ENCODE results near the gene SYNDIG1L. TPM values are rescaled to one million over a fixed set of nuclear protein-coding genes. Genes with fewer than 3 reads are reported as not detected.

The SYNDIG1L gene
- total RNA-seq, 2 experiments from 2014 or later, result not detected

DNA sequence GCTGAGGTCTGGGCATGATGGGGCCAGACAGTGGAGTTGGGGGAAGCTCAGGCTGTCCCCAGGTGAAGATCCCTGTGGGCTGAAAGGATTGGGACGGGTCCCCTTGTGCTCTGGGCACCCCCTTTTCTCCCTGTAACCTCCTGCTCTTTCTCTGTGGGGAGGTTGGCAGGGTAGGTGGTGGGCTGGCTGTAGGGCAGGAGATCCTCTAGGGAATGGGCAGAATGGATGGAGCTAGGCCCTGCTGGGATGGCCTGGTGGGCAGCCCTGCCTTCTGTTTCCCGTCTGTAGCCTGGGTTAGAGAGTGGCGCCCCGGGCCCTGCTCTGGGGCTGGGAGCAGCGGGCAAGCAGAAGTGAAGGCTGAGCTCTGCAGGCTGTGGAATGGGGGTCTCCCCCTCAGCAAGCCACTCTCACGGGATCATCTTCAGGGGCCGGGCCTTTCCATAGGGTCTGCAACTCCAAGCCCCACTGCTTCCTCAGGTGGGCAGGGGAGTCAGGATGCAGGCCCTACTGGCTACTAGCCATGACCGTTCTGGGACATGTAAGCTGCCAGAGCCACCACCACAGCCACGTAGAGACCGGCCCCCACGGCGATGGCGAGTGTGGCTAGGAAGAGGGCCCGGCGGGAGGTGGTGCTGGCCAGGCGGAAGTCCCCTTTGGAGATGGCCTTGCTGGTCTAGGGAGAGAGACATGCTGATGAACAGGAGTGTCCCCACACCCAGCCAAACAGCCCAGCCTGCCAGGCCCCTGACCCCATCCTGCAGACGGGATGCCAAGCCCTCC lies 18.8 kb downstream of the SYNDIG1L start:
- Mint-ChIP-seq H3K4me3 (no peak overlapping the region), H3K4me1 (peaks cover 9% of the 10 kb centered on the region), H3K9me3 (no peaks in the 10 kb centered on the region), H3K36me3 (ENCODE audit: low read depth) (no peaks in the 10 kb centered on the region), H3K27me3 (no peaks in the 10 kb centered on the region), H3K27ac (no peak overlapping the region)
- CTCF ChIA-PET, result no interaction called here
- POLR2A ChIA-PET, result no interaction called here
- no peak for DNase-seq

- Mint-ChIP-seq H3K4me1 (peaks cover 24% of the 10 kb centered on the region), H3K27me3 (no peaks in the 10 kb centered on the region), H3K36me3 (ENCODE audit: low read depth) (no peaks in the 10 kb centered on the region), H3K4me3 (no peak overlapping the region), H3K9me3 (no peaks in the 10 kb centered on the region), H3K27ac (no peak overlapping the region)
- DNase-seq, result no peak
- ChIA-PET CTCF (no interaction called here), POLR2A (interaction anchor here (0.8 kb wide), 1 partner anchor 127 kb away, joined by 3 read pairs; no protein-coding TSS in a partner anchor)
These were observed 20.3 kb downstream of the SYNDIG1L start for GRCh38 chr14:74405663-74406062.

DNA sequence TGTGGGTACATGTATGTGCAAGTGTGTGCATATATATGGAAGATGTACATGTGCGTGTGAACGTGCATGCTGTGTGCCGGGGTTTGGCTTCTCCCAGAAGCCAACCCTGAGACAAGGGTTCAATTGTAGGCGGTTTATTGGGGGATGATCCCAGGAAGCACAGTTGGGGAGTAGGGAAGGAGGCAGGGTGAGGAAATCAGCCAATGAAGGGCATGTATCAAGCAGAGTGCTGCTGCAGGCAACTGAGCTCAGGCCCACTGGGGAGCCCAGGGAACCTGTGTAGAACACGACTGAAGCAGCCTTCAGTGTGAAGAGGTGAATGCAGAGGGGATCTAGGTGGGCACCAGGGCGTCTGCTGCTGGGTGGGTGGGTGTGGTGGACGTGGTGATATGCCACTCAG lies 21.6 kb downstream of the SYNDIG1L start:
- H3K4me1 Mint-ChIP-seq, result peaks cover 30% of the 10 kb centered on the region
- ChIA-PET POLR2A (no interaction called here), CTCF (interaction anchor here (1.1 kb wide), 1 partner anchor 61 kb away, joined by 3 read pairs; no protein-coding TSS in a partner anchor)
- no peak overlapping the region for H3K27ac Mint-ChIP-seq
- H3K9me3 Mint-ChIP-seq, result no peaks in the 10 kb centered on the region
- no peak for DNase-seq
- no peaks in the 10 kb centered on the region for H3K36me3 Mint-ChIP-seq (ENCODE audit: low read depth)
- H3K27me3 Mint-ChIP-seq, result peaks cover under 1% of the 10 kb centered on the region
- no peak overlapping the region for H3K4me3 Mint-ChIP-seq

GRCh38 chr14:74403619-74404417 lies 22.2 kb downstream of the SYNDIG1L start:
- H3K4me1 Mint-ChIP-seq, result peaks cover 30% of the 10 kb centered on the region
- H3K9me3 Mint-ChIP-seq, result no peaks in the 10 kb centered on the region
- peaks cover 3% of the 10 kb centered on the region for H3K27me3 Mint-ChIP-seq
- ChIA-PET POLR2A (no interaction called here), CTCF (interaction anchor here (1.1 kb wide), 1 partner anchor 62 kb away, joined by 3 read pairs; no protein-coding TSS in a partner anchor)
- no peaks in the 10 kb centered on the region for H3K36me3 Mint-ChIP-seq (ENCODE audit: low read depth)
- DNase-seq, result no peak
- no peak overlapping the region for H3K4me3 Mint-ChIP-seq
- H3K27ac Mint-ChIP-seq, result no peak overlapping the region

GRCh38 chr14:74402401-74403251 lies 23.4 kb downstream of the SYNDIG1L start:
- Mint-ChIP-seq H3K4me1 (peaks cover 30% of the 10 kb centered on the region), H3K9me3 (no peaks in the 10 kb centered on the region), H3K27me3 (peaks cover 7% of the 10 kb centered on the region), H3K27ac (peak overlapping the region; percentile 92), H3K36me3 (ENCODE audit: low read depth) (no peaks in the 10 kb centered on the region), H3K4me3 (no peak overlapping the region)
- ChIA-PET POLR2A (no interaction called here), CTCF (no interaction called here)
- DNase-seq, result no peak

DNA sequence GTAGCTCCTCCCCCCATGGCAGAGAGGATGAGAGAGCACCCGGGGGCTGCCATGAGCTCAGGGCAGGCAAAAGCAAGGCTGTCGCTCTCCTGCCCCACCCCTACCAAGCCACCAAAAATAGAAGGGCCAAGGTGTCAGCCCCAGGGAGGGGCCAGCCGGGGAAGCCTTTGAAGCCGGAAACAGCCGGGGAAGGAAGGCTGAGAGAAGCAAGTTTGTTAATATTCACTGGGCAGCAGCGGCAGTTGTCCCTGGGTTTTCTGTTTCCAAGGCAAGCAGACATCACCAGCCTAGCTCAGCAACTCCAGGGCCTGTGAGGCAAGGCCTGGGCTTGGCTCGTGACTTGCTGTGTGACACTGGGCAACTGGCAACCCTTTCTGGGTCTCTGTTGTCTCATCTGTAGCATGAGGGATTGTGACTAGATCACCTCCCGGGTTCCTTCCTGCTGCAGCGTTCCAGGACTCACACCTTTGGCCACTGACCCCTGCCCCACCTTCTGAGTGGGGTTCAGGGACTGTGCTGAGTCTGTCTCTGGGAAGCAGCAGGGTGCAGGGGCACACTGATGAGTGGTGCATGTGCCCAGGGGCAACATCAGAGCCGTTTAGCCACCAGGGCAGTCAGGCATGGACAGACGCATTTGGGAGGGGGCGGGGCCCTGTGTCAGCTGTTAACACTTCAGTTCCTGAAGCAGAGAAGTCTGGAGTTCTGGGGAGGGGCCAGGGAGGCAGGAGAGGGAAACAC lies 24.3 kb downstream of the SYNDIG1L start:
- Mint-ChIP-seq H3K36me3 (ENCODE audit: low read depth) (no peaks in the 10 kb centered on the region), H3K27ac (peak overlapping the region; percentile 92), H3K4me3 (peak overlapping the region; percentile 49), H3K4me1 (peaks cover 30% of the 10 kb centered on the region), H3K27me3 (peaks cover 12% of the 10 kb centered on the region), H3K9me3 (no peaks in the 10 kb centered on the region)
- ChIA-PET CTCF (interaction anchor here (0.9 kb wide), 1 partner anchor 9 kb away, joined by 3 read pairs; no protein-coding TSS in a partner anchor), POLR2A (no interaction called here)
- peak; percentile 80 for DNase-seq

- CTCF ChIA-PET, result interaction anchor here (0.9 kb wide), 1 partner anchor 8 kb away, joined by 3 read pairs; no protein-coding TSS in a partner anchor
- Mint-ChIP-seq H3K4me3 (peak overlapping the region; percentile 49), H3K36me3 (ENCODE audit: low read depth) (no peaks in the 10 kb centered on the region), H3K4me1 (peaks cover 30% of the 10 kb centered on the region), H3K27ac (peak overlapping the region; percentile 92), H3K9me3 (no peaks in the 10 kb centered on the region), H3K27me3 (peaks cover 17% of the 10 kb centered on the region)
- POLR2A ChIA-PET, result no interaction called here
- DNase-seq, result no peak
These were observed 25.0 kb downstream of the SYNDIG1L start for GRCh38 chr14:74400919-74401503.

- ChIA-PET CTCF (interaction anchor here (1.3 kb wide), 1 partner anchor 10 kb away, joined by 3 read pairs; no protein-coding TSS in a partner anchor), POLR2A (no interaction called here)
- H3K9me3 Mint-ChIP-seq, result no peaks in the 10 kb centered on the region
- no peak for DNase-seq
- H3K27me3 Mint-ChIP-seq, result peaks cover 17% of the 10 kb centered on the region
- no peak overlapping the region for H3K4me3 Mint-ChIP-seq
- no peak overlapping the region for H3K27ac Mint-ChIP-seq
- H3K36me3 Mint-ChIP-seq (ENCODE audit: low read depth), result no peaks in the 10 kb centered on the region
- peaks cover 30% of the 10 kb centered on the region for H3K4me1 Mint-ChIP-seq
These were observed 25.9 kb downstream of the SYNDIG1L start for GRCh38 chr14:74400031-74400685.

DNA sequence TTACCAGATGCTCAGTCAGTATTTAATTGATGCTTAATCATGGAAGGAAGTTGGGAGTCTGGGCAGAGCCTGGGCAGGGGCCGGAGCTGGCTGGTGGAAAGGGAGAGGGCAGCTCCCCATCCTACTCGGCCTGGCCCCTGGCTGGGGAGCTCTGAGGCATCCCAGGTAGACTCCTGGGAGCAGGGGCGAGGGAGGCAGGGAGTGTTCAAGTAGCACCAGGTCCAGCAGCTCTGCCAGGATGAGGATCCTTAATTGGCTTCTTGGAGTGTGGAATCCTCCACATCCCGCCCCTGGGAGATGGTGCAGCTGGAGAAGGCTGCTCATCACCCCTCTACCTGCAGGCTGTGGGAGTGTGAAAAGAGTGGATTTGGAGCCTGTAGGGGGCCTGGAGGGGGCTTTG lies 30.9 kb downstream of the SYNDIG1L start:
- no peak for DNase-seq
- H3K9me3 Mint-ChIP-seq, result no peaks in the 10 kb centered on the region
- ChIA-PET CTCF (no interaction called here), POLR2A (no interaction called here)
- H3K27me3 Mint-ChIP-seq, result peaks cover 17% of the 10 kb centered on the region
- no peak overlapping the region for H3K4me3 Mint-ChIP-seq
- H3K4me1 Mint-ChIP-seq, result no peaks in the 10 kb centered on the region
- H3K27ac Mint-ChIP-seq, result no peak overlapping the region
- H3K36me3 Mint-ChIP-seq (ENCODE audit: low read depth), result no peaks in the 10 kb centered on the region

DNA sequence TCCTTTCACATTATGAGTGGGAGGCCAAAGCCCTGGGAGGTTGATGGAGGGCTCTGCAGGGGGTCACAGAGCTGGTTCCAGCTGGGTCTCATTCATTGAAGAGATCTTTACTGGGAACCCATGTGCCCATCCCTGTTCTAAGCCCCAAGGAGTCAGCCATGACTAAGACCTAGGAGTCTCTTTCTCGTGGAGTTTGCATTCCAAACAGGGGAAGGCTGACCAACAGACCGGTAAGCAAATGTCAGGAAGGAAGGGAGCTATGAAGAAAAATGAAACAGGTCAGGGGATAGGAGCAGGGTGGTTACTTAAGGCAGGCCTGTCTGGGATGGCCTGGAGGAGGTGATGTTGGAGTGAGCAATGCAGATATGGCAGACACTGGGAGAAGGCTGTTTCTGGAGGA lies 31.5 kb downstream of the SYNDIG1L start:
- no peak overlapping the region for H3K27ac Mint-ChIP-seq
- POLR2A ChIA-PET, result no interaction called here
- no peaks in the 10 kb centered on the region for H3K4me1 Mint-ChIP-seq
- no peaks in the 10 kb centered on the region for H3K9me3 Mint-ChIP-seq
- no peaks in the 10 kb centered on the region for H3K36me3 Mint-ChIP-seq (ENCODE audit: low read depth)
- no peak for DNase-seq
- peaks cover 17% of the 10 kb centered on the region for H3K27me3 Mint-ChIP-seq
- H3K4me3 Mint-ChIP-seq, result no peak overlapping the region
- CTCF ChIA-PET, result no interaction called here

DNA sequence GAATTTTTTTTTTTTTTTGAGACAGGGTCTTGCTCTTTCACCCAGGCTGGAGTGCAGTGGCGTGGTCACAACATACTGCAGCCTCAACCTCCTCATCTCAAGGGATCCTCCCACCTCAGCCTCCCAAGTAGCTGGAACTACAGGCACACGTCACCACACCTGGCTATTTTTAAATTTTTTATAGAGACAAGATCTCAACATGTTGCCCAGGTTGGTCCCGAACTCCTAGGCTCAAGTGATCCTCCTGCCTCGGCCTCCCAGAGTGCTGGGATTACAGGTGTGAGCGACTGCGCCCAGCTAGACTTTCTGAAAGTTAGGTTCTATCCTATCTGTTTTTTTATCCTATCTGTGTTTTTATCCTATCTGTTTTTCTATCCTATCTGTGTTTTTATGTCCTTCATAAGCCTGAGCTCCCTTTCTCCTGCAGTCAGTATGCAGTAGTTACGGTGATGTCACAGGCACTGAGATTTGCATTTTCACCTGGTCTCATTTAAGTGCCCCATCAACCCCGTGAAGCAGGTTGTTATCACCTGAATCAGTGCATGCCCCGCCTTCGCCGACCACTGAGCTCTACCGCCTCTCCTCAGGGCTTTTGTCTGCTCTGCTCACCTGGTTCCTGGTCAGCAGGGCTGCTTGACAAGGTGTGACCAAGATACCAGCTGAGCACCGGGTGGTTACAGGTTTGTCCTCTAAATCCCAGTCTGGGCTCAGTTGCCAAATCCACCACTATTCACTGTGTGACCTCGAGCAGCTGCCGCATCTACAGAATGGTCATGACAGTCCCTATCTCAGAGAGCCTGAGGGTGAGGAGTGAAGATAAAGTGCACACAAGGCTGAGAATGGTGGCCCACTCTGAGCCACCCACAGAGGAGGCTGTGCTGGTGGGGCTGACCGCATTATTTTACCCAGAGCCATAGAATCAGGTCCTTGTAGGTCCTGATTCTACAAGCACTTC lies 33.1 kb downstream of the SYNDIG1L start:
- H3K27ac Mint-ChIP-seq, result no peak overlapping the region
- H3K4me1 Mint-ChIP-seq, result no peaks in the 10 kb centered on the region
- no peaks in the 10 kb centered on the region for H3K36me3 Mint-ChIP-seq (ENCODE audit: low read depth)
- DNase-seq, result no peak
- CTCF ChIA-PET, result interaction anchor here (1.0 kb wide), 1 partner anchor 8 kb away, joined by 3 read pairs; no protein-coding TSS in a partner anchor
- POLR2A ChIA-PET, result no interaction called here
- no peak overlapping the region for H3K4me3 Mint-ChIP-seq
- H3K9me3 Mint-ChIP-seq, result no peaks in the 10 kb centered on the region
- H3K27me3 Mint-ChIP-seq, result peaks cover 16% of the 10 kb centered on the region
